HepG2 (cell line): Measurements from ENCODE around the gene SHC1. TPM values are rescaled to one million over a fixed set of nuclear protein-coding genes. Genes with fewer than 3 reads are reported as not detected.
A peak's percentile ranks its signal among the peaks of the same experiment; 100 is the strongest.

ENCODE experiments used
- ASH2L ChIP-seq: fragments of 300-600, 200-600 bp; sonication (generic); IDR thresholded peaks from 2 replicates; pipeline ENCODE4 v1.7.0; 2017; ENCODE audit warnings: low read depth, mild to moderate bottlenecking, moderate library complexity, mixed read lengths, low read length; ENCODE audit not compliant: insufficient read length
- DNMT3B ChIP-seq: conservative IDR thresholded peaks from 2 replicates; pipeline ENCODE4 v1.6.1; 2016; ENCODE audit warnings: missing biosample characterization, control low read depth
- ETV5 ChIP-seq: IDR thresholded peaks from 2 replicates; pipeline ENCODE4 v1.6.1; 2018; ENCODE audit warnings: missing biosample characterization, missing genetic modification reagents, inconsistent platforms, borderline replicate concordance
- FOXA3 ChIP-seq: IDR thresholded peaks from 2 replicates; pipeline ENCODE4 v1.6.1; 2016; ENCODE audit warnings: missing genetic modification reagents, missing compliant biosample characterization
- HMGA1 ChIP-seq: sonication (generic); formaldehyde crosslinking; conservative IDR thresholded peaks from 2 replicates; pipeline ENCODE4 v1.4.0; 2020; ENCODE audit warnings: missing genetic modification reagents
- ISL2 ChIP-seq: sonication (generic); formaldehyde crosslinking; IDR thresholded peaks from 2 replicates; pipeline ENCODE4 v1.5.0; 2020; ENCODE audit warnings: missing genetic modification reagents
- KDM2A ChIP-seq: sonication (generic); formaldehyde crosslinking; IDR thresholded peaks from 2 replicates; pipeline ENCODE4 v1.4.0; 2020; ENCODE audit warnings: low read depth, missing genetic modification reagents, borderline replicate concordance
- MEF2D ChIP-seq: sonication (generic); formaldehyde crosslinking; IDR thresholded peaks from 2 replicates; pipeline ENCODE4 v1.5.1; 2020; ENCODE audit warnings: mild to moderate bottlenecking, missing genetic modification reagents
- PHF5A ChIP-seq: IDR thresholded peaks from one replicate; pipeline ENCODE4 v1.6.1; 2018; ENCODE audit warnings: low read depth, missing genetic modification reagents; ENCODE audit not compliant: unreplicated experiment
- PHF8 ChIP-seq: sonication (generic); formaldehyde crosslinking; IDR thresholded peaks from 2 replicates; pipeline ENCODE4 v1.5.0; 2020; ENCODE audit warnings: missing genetic modification reagents
- ZFP36L2 ChIP-seq: sonication (generic); formaldehyde crosslinking; IDR thresholded peaks from 2 replicates; pipeline ENCODE4 v1.4.0; 2020; ENCODE audit warnings: missing genetic modification reagents
- ZNF205 ChIP-seq: IDR thresholded peaks from 2 replicates; pipeline ENCODE4 v1.6.1; 2018; ENCODE audit warnings: missing biosample characterization, missing genetic modification reagents
- ZNF530 ChIP-seq: sonication (generic); formaldehyde crosslinking; IDR thresholded peaks from 2 replicates; pipeline ENCODE4 v1.5.0; 2020; ENCODE audit warnings: low read depth, mild to moderate bottlenecking, missing genetic modification reagents
- ZNF556 ChIP-seq: sonication (generic); formaldehyde crosslinking; IDR thresholded peaks from 2 replicates; pipeline ENCODE4 v1.4.0; 2020; ENCODE audit warnings: mild to moderate bottlenecking, missing genetic modification reagents, borderline replicate concordance
- ZNF724P ChIP-seq: sonication (generic); formaldehyde crosslinking; IDR thresholded peaks from 2 replicates; pipeline ENCODE4 v1.8.0; 2022; ENCODE audit warnings: missing genetic modification reagents, borderline replicate concordance
- ZNF780A ChIP-seq: sonication (generic); formaldehyde crosslinking; IDR thresholded peaks from 2 replicates; pipeline ENCODE4 v1.8.0; 2022; ENCODE audit warnings: mild to moderate bottlenecking, missing genetic modification reagents, moderate library complexity
- ZNF781 ChIP-seq: sonication (generic); formaldehyde crosslinking; IDR thresholded peaks from 2 replicates; pipeline ENCODE4 v1.5.1; 2020; ENCODE audit warnings: borderline replicate concordance, mild to moderate bottlenecking, missing genetic modification reagents; ENCODE audit errors: not compliant biosample characterization
- ZNF839 ChIP-seq: sonication (generic); formaldehyde crosslinking; IDR thresholded peaks from 2 replicates; pipeline ENCODE4 v1.4.0; 2020; ENCODE audit warnings: missing genetic modification reagents, mild to moderate bottlenecking, borderline replicate concordance
- ZSCAN29 ChIP-seq: sonication (generic); formaldehyde crosslinking; conservative IDR thresholded peaks from 2 replicates; pipeline ENCODE4 v1.4.0; 2020; ENCODE audit warnings: mild to moderate bottlenecking, missing genetic modification reagents
- polyA plus RNA-seq, 8 experiments: library from polyadenylated mRNA; depleted of rRNA in 3 of 8; stranded (reverse) in 7 of 8; unstranded in 1 of 8; fragments of >200 nt; fragmentation: Illumina TruSeq in 4 of 8; extraction: Trizol in 4 of 8; gene quantifications; 2 replicates each; pipeline versions ENCODE4 v1.2.1 to v1.2.3, GENCODE V29; 2011 to 2016; ENCODE audit warnings: low read depth in 4 of 8, missing spikeins in 1 of 8, mixed read lengths in 1 of 8; ENCODE audit not compliant: insufficient read depth in 1 of 8
- total RNA-seq, 5 experiments: library from RNA; depleted of rRNA; stranded (reverse); fragments of >200 nt; fragmentation: Illumina TruSeq; extraction: Trizol; gene quantifications; 2 replicates each; pipeline ENCODE4 v1.2.3, GENCODE V29; 2016; ENCODE audit warnings: low read depth in 1 of 5
- TF ChIP-seq, protein P1 (sequence below): sonication (generic); formaldehyde crosslinking; IDR thresholded peaks from 2 replicates; pipeline ENCODE4 v1.4.0; 2020; ENCODE audit warnings: missing genetic modification reagents
- TF ChIP-seq, protein P2 (sequence below): sonication (generic); formaldehyde crosslinking; IDR thresholded peaks from 2 replicates; pipeline ENCODE4 v1.4.0; 2020; ENCODE audit warnings: missing genetic modification reagents, mild to moderate bottlenecking, borderline replicate concordance
- TF ChIP-seq, protein P3 (sequence below): sonication (generic); formaldehyde crosslinking; IDR thresholded peaks from 2 replicates; pipeline ENCODE4 v1.4.0; 2020; ENCODE audit warnings: missing genetic modification reagents, low read depth, mild to moderate bottlenecking, borderline replicate concordance
- TF ChIP-seq, protein P4 (sequence below): sonication (generic); formaldehyde crosslinking; IDR thresholded peaks from 2 replicates; pipeline ENCODE4 v1.5.1; 2020; ENCODE audit warnings: mild to moderate bottlenecking, moderate library complexity, missing genetic modification reagents
- TF ChIP-seq, protein P5 (sequence below): sonication (generic); formaldehyde crosslinking; IDR thresholded peaks from 2 replicates; pipeline ENCODE4 v1.8.1; 2023; ENCODE audit warnings: mild to moderate bottlenecking, missing genetic modification reagents, borderline replicate concordance

The SHC1 gene
- total and polyA plus RNA-seq, 2 of the 13 experiments (the other 11 are each of a cell fraction or from before 2014, with no cell fraction given) = 52.0 to 137 TPM

DNA sequence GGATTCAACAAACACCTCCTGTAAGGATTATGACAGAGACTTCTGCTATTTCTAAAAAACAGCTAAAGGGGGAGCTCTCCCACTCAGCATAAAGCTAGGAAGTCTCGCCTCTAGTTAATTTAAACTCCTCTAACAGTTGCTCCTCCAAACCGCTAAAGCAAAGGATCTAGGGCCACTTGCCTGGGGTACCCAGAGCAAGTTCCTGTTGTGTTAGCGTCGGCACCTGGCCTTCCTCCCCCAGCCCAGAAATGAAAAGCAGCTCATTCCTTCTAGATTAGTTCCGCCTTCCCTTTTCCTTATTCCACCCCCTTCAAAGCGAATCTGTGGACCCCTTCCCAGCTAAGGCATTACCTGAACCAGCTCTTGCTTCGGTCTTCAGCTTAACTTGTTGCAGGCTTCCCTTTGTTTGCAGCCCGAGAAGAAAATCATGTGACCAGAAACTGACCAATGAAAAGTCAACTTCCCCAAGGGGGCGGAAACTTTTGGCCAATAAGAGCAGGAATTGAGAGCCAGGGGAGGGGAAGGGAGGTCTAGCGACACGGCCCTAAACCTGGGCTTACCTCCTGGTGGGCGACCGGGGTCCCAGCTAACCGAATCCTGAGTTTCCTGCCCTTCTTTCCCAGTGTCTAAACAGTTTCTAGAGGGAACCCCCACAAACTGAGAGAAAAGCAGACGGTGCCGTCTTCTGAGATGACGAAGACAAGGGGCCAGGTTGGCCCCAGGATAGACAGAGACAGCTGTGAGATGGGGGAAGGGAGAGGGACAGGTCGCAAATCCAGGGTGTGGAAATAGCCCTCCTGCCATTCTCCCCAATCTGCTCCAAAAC lies 14.6 kb downstream of the SHC1 start, which contains the start of gene PBXIP1 (continued):
- TF ChIP-seq, protein P1, sequence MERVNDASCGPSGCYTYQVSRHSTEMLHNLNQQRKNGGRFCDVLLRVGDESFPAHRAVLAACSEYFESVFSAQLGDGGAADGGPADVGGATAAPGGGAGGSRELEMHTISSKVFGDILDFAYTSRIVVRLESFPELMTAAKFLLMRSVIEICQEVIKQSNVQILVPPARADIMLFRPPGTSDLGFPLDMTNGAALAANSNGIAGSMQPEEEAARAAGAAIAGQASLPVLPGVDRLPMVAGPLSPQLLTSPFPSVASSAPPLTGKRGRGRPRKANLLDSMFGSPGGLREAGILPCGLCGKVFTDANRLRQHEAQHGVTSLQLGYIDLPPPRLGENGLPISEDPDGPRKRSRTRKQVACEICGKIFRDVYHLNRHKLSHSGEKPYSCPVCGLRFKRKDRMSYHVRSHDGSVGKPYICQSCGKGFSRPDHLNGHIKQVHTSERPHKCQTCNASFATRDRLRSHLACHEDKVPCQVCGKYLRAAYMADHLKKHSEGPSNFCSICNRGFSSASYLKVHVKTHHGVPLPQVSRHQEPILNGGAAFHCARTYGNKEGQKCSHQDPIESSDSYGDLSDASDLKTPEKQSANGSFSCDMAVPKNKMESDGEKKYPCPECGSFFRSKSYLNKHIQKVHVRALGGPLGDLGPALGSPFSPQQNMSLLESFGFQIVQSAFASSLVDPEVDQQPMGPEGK (CRISPR knock-in tag) = no peak
- TF ChIP-seq, protein P2, sequence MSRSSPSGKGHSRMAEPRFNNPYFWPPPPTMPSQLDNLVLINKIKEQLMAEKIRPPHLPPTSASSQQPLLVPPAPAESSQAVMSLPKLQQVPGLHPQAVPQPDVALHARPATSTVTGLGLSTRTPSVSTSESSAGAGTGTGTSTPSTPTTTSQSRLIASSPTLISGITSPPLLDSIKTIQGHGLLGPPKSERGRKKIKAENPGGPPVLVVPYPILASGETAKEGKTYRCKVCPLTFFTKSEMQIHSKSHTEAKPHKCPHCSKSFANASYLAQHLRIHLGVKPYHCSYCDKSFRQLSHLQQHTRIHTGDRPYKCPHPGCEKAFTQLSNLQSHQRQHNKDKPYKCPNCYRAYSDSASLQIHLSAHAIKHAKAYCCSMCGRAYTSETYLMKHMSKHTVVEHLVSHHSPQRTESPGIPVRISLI (CRISPR knock-in tag) = no peak
- TF ChIP-seq ZNF205 (peak; percentile 37; the same call in 1 of the 2 replicates), ZNF780A (CRISPR knock-in tag) (no peak), FOXA3 (CRISPR knock-in tag) (peak; percentile 22; the same call in 1 of the 2 replicates), ZNF724P (CRISPR knock-in tag) (no peak), PHF5A (CRISPR knock-in tag) (no peak), KDM2A (CRISPR knock-in tag) (no peak), ZNF556 (CRISPR knock-in tag) (no peak), HMGA1 (CRISPR knock-in tag) (no peak), MEF2D (CRISPR knock-in tag) (no peak), DNMT3B (CRISPR knock-in tag) (no peak), ZNF839 (CRISPR knock-in tag) (no peak), ASH2L (no peak), ZNF781 (no peak), ETV5 (CRISPR knock-in tag) (0 out of 2 replicates have a peak, but pooled peaks have one; percentile 9), PHF8 (CRISPR knock-in tag) (no peak; the same call in 1 of the 2 replicates), ZSCAN29 (CRISPR knock-in tag) (no peak), ISL2 (no peak), ZNF530 (no peak), ZFP36L2 (CRISPR knock-in tag) (no peak)
- TF ChIP-seq, protein P3, sequence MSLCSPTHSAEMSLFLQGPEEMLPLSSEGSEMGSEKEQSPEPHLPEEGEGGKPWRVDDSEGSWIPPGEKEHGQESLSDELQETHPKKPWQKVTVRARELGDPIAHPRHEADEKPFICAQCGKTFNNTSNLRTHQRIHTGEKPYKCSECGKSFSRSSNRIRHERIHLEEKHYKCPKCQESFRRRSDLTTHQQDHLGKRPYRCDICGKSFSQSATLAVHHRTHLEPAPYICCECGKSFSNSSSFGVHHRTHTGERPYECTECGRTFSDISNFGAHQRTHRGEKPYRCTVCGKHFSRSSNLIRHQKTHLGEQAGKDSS = no peak
- TF ChIP-seq, protein P4, sequence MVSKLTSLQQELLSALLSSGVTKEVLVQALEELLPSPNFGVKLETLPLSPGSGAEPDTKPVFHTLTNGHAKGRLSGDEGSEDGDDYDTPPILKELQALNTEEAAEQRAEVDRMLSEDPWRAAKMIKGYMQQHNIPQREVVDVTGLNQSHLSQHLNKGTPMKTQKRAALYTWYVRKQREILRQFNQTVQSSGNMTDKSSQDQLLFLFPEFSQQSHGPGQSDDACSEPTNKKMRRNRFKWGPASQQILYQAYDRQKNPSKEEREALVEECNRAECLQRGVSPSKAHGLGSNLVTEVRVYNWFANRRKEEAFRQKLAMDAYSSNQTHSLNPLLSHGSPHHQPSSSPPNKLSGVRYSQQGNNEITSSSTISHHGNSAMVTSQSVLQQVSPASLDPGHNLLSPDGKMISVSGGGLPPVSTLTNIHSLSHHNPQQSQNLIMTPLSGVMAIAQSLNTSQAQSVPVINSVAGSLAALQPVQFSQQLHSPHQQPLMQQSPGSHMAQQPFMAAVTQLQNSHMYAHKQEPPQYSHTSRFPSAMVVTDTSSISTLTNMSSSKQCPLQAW (CRISPR knock-in tag) = 0 out of 2 replicates have a peak, but pooled peaks have one; percentile 42
- TF ChIP-seq, protein P5, sequence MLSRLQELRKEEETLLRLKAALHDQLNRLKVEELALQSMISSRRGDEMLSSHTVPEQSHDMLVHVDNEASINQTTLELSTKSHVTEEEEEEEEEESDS (CRISPR knock-in tag) = 0 out of 2 replicates have a peak, but pooled peaks have one; percentile 14
